Measurements from ENCODE around the gene RASGRF1. TPM values are rescaled to one million over a fixed set of nuclear protein-coding genes. Genes with fewer than 3 reads are reported as not detected.

The RASGRF1 gene
- total RNA-seq, 2 experiments from 2014 or later = not detected

- Histone ChIP-seq H3K4me3 (ENCODE audit: low read length) (no peak overlapping the region), H3K4me1 (ENCODE audit: insufficient read depth, low read length) (no peaks in the 10 kb centered on the region), H3K9me3 (ENCODE audit: control insufficient read depth in 1 of 2, insufficient read depth in 1 of 2, low read length in 2 of 2) (peaks cover 0 to 7% of the 10 kb centered on the region in 2 experiments), H3K36me3 (ENCODE audit: insufficient read depth, low read length) (no peaks in the 10 kb centered on the region), H3K27me3 (ENCODE audit: control insufficient read depth in 1 of 2, insufficient read depth in 2 of 2, low read length in 2 of 2) (peaks cover 0 to 2% of the 10 kb centered on the region in 2 experiments), H3K27ac (ENCODE audit: low read depth in 1 of 2, low read length in 2 of 2) (no peak overlapping the region)
- Mint-ChIP-seq H3K27ac (no peak overlapping the region), H3K36me3 (ENCODE audit: low read depth) (no peaks in the 10 kb centered on the region), H3K4me1 (ENCODE audit: low read depth) (no peaks in the 10 kb centered on the region), H3K9me3 (no peaks in the 10 kb centered on the region), H3K27me3 (peaks cover 28% of the 10 kb centered on the region), H3K4me3 (no peak overlapping the region)
- intact Hi-C loops (cut with DNase I, micrococcal nuclease) = no loop called here
- ChIA-PET POLR2A (no interaction called here), CTCF (no interaction called here)
- DNase-seq = no peak
- no peak for TF ChIP-seq CTCF (IDR thresholded peaks at IDR 0.05)
- ATAC-seq (ENCODE audit: poor library complexity) = no peak
These were observed 38.4 kb downstream of the RASGRF1 start for GRCh38 chr15:79051941-79052731.

GRCh38 chr15:79051029-79051428 is 39.6 kb downstream of the RASGRF1 start:
- Mint-ChIP-seq H3K36me3 (ENCODE audit: low read depth) (no peaks in the 10 kb centered on the region), H3K9me3 (no peaks in the 10 kb centered on the region), H3K4me3 (no peak overlapping the region), H3K4me1 (ENCODE audit: low read depth) (no peaks in the 10 kb centered on the region), H3K27me3 (peaks cover 21% of the 10 kb centered on the region), H3K27ac (no peak overlapping the region)
- Histone ChIP-seq H3K27ac (ENCODE audit: low read depth in 1 of 2, low read length in 2 of 2) (no peak overlapping the region), H3K4me3 (ENCODE audit: low read length) (no peak overlapping the region), H3K9me3 (ENCODE audit: control insufficient read depth in 1 of 2, insufficient read depth in 1 of 2, low read length in 2 of 2) (peaks cover 0 to 7% of the 10 kb centered on the region in 2 experiments), H3K4me1 (ENCODE audit: insufficient read depth, low read length) (no peaks in the 10 kb centered on the region), H3K36me3 (ENCODE audit: insufficient read depth, low read length) (no peaks in the 10 kb centered on the region), H3K27me3 (ENCODE audit: control insufficient read depth in 1 of 2, insufficient read depth in 2 of 2, low read length in 2 of 2) (peaks cover 0 to 6% of the 10 kb centered on the region in 2 experiments)
- intact Hi-C loops (cut with DNase I, micrococcal nuclease) = no loop called here
- ATAC-seq (ENCODE audit: poor library complexity) = no peak
- DNase-seq = no peak
- POLR2A ChIA-PET = no interaction called here
- CTCF ChIA-PET = no interaction called here
- no peak for TF ChIP-seq CTCF (IDR thresholded peaks at IDR 0.05)

- POLR2A ChIA-PET = no interaction called here
- H3K9me3 Mint-ChIP-seq = no peaks in the 10 kb centered on the region
- no peak overlapping the region for H3K4me3 ChIP-seq (ENCODE audit: low read length)
- intact Hi-C loops (cut with DNase I, micrococcal nuclease) = no loop called here
- H3K27ac ChIP-seq (ENCODE audit: low read depth in 1 of 2, low read length in 2 of 2) = no peak overlapping the region
- ATAC-seq (ENCODE audit: poor library complexity) (no peak), DNase-seq (no peak)
- H3K9me3 ChIP-seq (ENCODE audit: control insufficient read depth in 1 of 2, insufficient read depth in 1 of 2, low read length in 2 of 2) = peaks cover 0 to 4% of the 10 kb centered on the region in 2 experiments
- no peaks in the 10 kb centered on the region for H3K36me3 Mint-ChIP-seq (ENCODE audit: low read depth)
- peaks cover 17% of the 10 kb centered on the region for H3K27me3 Mint-ChIP-seq
- no peak overlapping the region for H3K27ac Mint-ChIP-seq
- H3K4me3 Mint-ChIP-seq = no peak overlapping the region
- no peaks in the 10 kb centered on the region for H3K36me3 ChIP-seq (ENCODE audit: insufficient read depth, low read length)
- TF ChIP-seq CTCF (IDR thresholded peaks at IDR 0.05) = no peak
- peaks cover 0 to 9% of the 10 kb centered on the region in 2 experiments for H3K27me3 ChIP-seq (ENCODE audit: control insufficient read depth in 1 of 2, insufficient read depth in 2 of 2, low read length in 2 of 2)
- CTCF ChIA-PET = no interaction called here
- no peaks in the 10 kb centered on the region for H3K4me1 ChIP-seq (ENCODE audit: insufficient read depth, low read length)
- H3K4me1 Mint-ChIP-seq (ENCODE audit: low read depth) = no peaks in the 10 kb centered on the region
These were observed 40.2 kb downstream of the RASGRF1 start for GRCh38 chr15:79050341-79050740.
